Measurements from ENCODE around the gene ZFYVE16.
"Not testable (repeated sequence)": the region's sequence is repeated elsewhere in the genome, so short reads cannot be mapped to it uniquely, and the experiment has no call there.

Gene ZFYVE16

GRCh38 chr5:80411589-80412219, 3.8 kb downstream of the ZFYVE16 start:
- no peak for DNase-seq (ENCODE audit: low read depth)

- no peak for DNase-seq (ENCODE audit: low read depth)
Observed at GRCh38 chr5:80414113-80414512, 6.2 kb downstream of the ZFYVE16 start.

GRCh38 chr5:80417973-80418372, 10.1 kb downstream of the ZFYVE16 start:
- no peak for DNase-seq (ENCODE audit: low read depth)

GRCh38 chr5:80424365-80424764, 16.5 kb downstream of the ZFYVE16 start:
- not testable (repeated sequence) for DNase-seq (ENCODE audit: low read depth)

- no peak for DNase-seq (ENCODE audit: low read depth)
Observed at GRCh38 chr5:80435476-80435875, 27.6 kb downstream of the ZFYVE16 start.

GRCh38 chr5:80437326-80437725, 29.5 kb downstream of the ZFYVE16 start:
- no peak for DNase-seq (ENCODE audit: low read depth)

- DNase-seq (ENCODE audit: low read depth): no peak
Observed at GRCh38 chr5:80438739-80439138, 30.9 kb downstream of the ZFYVE16 start.

- no peak for DNase-seq (ENCODE audit: low read depth)
Observed at GRCh38 chr5:80439213-80439612, 31.3 kb downstream of the ZFYVE16 start.

- DNase-seq (ENCODE audit: low read depth): no peak
Observed at GRCh38 chr5:80442742-80443141, 34.9 kb downstream of the ZFYVE16 start.

GRCh38 chr5:80453366-80453765, 45.5 kb downstream of the ZFYVE16 start:
- no peak for DNase-seq (ENCODE audit: low read depth)

- DNase-seq (ENCODE audit: low read depth): no peak
Observed at GRCh38 chr5:80463269-80463668, 55.4 kb downstream of the ZFYVE16 start.

- DNase-seq (ENCODE audit: low read depth): no peak
Observed at GRCh38 chr5:80466669-80467485, 59.0 kb downstream of the ZFYVE16 start.

GRCh38 chr5:80468131-80468530, 60.3 kb downstream of the ZFYVE16 start:
- DNase-seq (ENCODE audit: low read depth): no peak

GRCh38 chr5:80470631-80471030, 62.8 kb downstream of the ZFYVE16 start:
- not testable (repeated sequence) for DNase-seq (ENCODE audit: low read depth)

GRCh38 chr5:80474929-80475328, 67.1 kb downstream of the ZFYVE16 start:
- DNase-seq (ENCODE audit: low read depth): no peak

- no peak for DNase-seq (ENCODE audit: low read depth)
Observed at GRCh38 chr5:80479713-80480112, 71.8 kb downstream of the ZFYVE16 start.

- no peak for DNase-seq (ENCODE audit: low read depth)
Observed at GRCh38 chr5:80480354-80480753, 72.5 kb downstream of the ZFYVE16 start.

- no peak for DNase-seq (ENCODE audit: low read depth)
Observed at GRCh38 chr5:80481019-80481893, 73.4 kb downstream of the ZFYVE16 start.

GRCh38 chr5:80482578-80482977, 74.7 kb downstream of the ZFYVE16 start:
- DNase-seq (ENCODE audit: low read depth): no peak

- no peak for DNase-seq (ENCODE audit: low read depth)
Observed at GRCh38 chr5:80483636-80484232, 75.9 kb downstream of the ZFYVE16 start.

- DNase-seq (ENCODE audit: low read depth): no peak
Observed at GRCh38 chr5:80487444-80487828, 79.6 kb downstream of the ZFYVE16 start.
